Thymus (tissue), 11 donors: ENCODE results near the gene UQCC3. TPM values are rescaled to one million over a fixed set of nuclear protein-coding genes. Genes with fewer than 3 reads are reported as not detected.
A peak's percentile ranks its signal among the peaks of the same experiment; 100 is the strongest.
"Not testable (repeated sequence)": the region's sequence is repeated elsewhere in the genome, so short reads cannot be mapped to it uniquely, and the experiment has no call there.

Experiments used
- DNase-seq, 9 donors: peaks; one replicate each; pipeline ENCODE4 v3.0.0-alpha.2; 2013; ENCODE audit warnings: low spot score in 9 of 9, low read depth in 6 of 9, missing footprints in 1 of 9
- H3K27ac ChIP-seq, 2 donors: one replicate each; pipeline ENCODE4 v1.5.1; 2013; ENCODE audit warnings: control low read depth in 1 of 2, low read depth in 1 of 2, low read length in 1 of 2, mild to moderate bottlenecking in 1 of 2, moderate library complexity in 1 of 2
- H3K27me3 ChIP-seq, 2 donors: one replicate each; pipeline ENCODE4 v1.5.1; 2013; ENCODE audit warnings: low read length in 1 of 2; ENCODE audit not compliant: control insufficient read depth in 2 of 2, insufficient read depth in 1 of 2
- H3K36me3 ChIP-seq, 2 donors: one replicate each; pipeline ENCODE4 v1.5.1; 2013; ENCODE audit warnings: low read length in 1 of 2, mild to moderate bottlenecking in 1 of 2, moderate library complexity in 1 of 2; ENCODE audit not compliant: control insufficient read depth in 2 of 2, insufficient read depth in 2 of 2
- H3K4me1 ChIP-seq, 2 donors: one replicate each; pipeline ENCODE4 v1.5.1; 2013; ENCODE audit warnings: low read length in 2 of 2; ENCODE audit not compliant: control insufficient read depth in 2 of 2, insufficient read depth in 2 of 2
- H3K4me3 ChIP-seq, 2 donors: one replicate each; pipeline ENCODE4 v1.5.1; 2013; ENCODE audit warnings: low read length in 2 of 2, control low read depth in 1 of 2, mild to moderate bottlenecking in 1 of 2
- H3K9me3 ChIP-seq, 2 donors: one replicate each; pipeline ENCODE4 v1.5.1; 2013; ENCODE audit warnings: low read length in 1 of 2, mild to moderate bottlenecking in 1 of 2; ENCODE audit not compliant: control insufficient read depth in 2 of 2, insufficient read depth in 1 of 2
- WGBS: extraction: QIAGEN DNeasy Blood & Tissue Kit; methylation state at CpG from one replicate; pipeline ENCODE4 v1.1.7; 2013; 5-methylcytosine and 5-hydroxymethylcytosine counted together
- polyA plus RNA-seq: library from polyadenylated mRNA; stranded (reverse); fragments of 200-250 nt; gene quantifications from one replicate; pipeline ENCODE4 v1.2.3, GENCODE V29; 2013
- total RNA-seq: library from RNA; stranded (reverse); fragments of 120-200 nt; gene quantifications from one replicate; pipeline ENCODE4 v1.2.4, GENCODE V29; 2013
- donor health status: healthy.

UQCC3 gene
- total and polyA plus RNA-seq, 2 donors: 11.8 to 19.3 TPM

DNA sequence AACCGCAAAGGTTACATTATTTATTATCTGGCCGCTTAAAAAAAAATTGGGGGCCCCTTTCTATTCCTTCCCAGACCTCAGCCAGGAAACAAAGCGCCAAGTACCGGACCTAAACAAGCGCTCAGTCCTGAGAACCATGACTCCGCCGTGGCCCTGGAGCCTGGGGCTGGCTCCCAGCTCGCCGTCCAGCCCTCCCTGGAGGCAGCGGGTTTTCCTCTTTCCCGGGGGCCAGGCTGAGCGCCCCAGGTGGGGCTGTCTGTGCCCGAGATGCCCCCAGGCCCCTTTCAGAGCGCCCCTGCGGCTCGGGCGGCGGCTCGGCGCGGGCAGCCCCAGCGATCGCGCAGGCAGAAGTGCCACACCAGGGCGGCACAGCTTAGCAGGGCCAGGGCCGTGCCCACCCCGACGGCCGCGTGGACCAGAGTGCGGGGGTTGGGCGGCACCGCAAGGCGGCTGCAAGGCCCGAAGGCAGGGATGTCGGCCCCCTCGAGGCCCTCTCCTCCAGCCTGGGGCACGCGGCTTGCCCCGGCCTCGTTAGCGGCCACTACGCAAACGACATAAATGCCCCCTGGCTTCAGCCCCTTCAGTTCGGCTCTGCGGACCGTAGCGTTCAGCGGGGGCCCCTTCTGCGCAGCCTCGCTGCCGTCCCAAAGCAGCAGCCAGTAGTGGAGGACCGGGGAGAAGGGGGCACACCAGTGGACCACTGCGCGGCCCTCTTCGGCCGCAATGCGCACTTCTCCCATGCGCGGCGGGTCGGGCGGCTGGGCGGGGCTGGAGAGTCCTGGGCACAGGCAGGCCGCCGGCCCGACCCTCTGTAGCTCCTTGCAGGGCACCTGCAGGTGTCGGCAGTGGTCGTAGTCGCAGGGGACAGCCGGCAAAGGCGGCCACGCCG, 16.3 kb downstream of the UQCC3 start:
- peaks cover 31% of the 10 kb centered on the region in 2 donors for H3K36me3 ChIP-seq
- no peak overlapping the region for H3K27ac ChIP-seq
- 38% methylated on average over 74 of the region's 74 CpGs for WGBS
- H3K9me3 ChIP-seq: no peaks in the 10 kb centered on the region
- DNase-seq: no peak
- peaks cover 18 to 34% of the 10 kb centered on the region in 2 donors for H3K27me3 ChIP-seq
- H3K4me3 ChIP-seq: no peak overlapping the region
- peaks cover 0 to 4% of the 10 kb centered on the region in 2 donors for H3K4me1 ChIP-seq

DNA sequence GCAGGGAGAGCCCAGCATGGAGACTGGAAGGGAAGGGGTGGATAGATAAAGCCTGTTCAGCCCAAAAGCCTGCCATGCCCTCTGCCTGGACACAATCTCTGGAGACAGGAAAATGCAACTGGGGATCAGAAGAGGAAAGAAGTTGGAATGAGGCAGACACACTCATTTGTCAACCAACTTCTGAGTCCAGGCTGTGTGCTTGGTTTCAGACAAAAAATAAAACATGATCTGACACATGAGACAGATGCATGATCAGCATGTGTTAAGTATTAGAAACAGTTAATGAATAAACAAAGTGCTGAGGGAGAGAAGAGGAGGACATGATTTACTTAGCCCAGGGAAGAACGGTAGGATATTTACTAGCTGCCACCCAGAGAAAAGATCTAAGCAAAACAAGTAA, 17.0 kb downstream of the UQCC3 start:
- H3K4me1 ChIP-seq: peaks cover 0 to 4% of the 10 kb centered on the region in 2 donors
- WGBS: 90% methylated on average over 1 of the region's 1 CpG
- peaks cover 39% of the 10 kb centered on the region in 2 donors for H3K36me3 ChIP-seq
- DNase-seq: no peak
- H3K27me3 ChIP-seq: peaks cover 18 to 34% of the 10 kb centered on the region in 2 donors
- H3K4me3 ChIP-seq: no peak overlapping the region
- no peaks in the 10 kb centered on the region for H3K9me3 ChIP-seq
- H3K27ac ChIP-seq: no peak overlapping the region

DNA sequence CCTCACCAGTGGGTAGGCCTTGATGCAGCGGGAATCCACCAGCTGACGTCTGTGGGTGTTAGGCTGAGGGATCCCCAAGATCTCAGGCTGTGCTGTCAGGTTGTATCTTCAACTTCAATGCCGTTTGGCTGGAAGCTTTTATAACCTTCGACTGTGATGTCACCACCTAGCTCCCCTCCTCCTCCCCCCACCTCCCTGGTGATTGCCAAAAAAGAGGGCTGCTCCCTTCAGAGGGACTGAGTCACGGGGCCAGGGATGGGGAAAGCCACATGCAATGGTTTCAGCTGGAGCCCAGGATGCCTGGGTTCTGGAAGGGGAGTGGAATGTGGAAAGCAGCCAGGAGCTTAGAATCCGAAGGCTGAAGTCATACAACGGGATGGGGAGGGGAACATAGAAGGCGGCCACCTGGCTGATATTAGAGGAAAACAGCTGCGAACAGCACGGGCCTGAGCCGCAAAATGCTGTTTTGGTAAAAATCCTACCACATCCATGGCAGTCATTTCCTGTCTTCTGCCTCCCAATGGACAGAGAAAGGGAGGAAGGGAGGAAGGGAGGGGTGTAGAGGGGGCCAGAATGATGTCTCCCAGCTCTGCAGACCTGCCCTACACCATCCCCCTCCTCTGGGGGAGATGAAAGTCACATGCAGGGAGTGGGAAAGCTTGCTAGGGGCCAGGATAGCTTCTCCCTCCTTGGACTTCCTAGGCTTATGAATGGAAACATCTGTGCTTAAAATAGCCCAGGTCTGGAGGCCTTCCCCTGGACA, 18.1 kb downstream of the UQCC3 start, which contains the start of gene LRRN4CL:
LRRN4CL (minus strand) TSS at position 110 of the 763 bp plus-strand sequence. CDS start 1,022 bp downstream, outside the sequence.
- Histone ChIP-seq H3K36me3 (peaks cover 40 to 44% of the 10 kb centered on the region in 2 donors), H3K4me1 (peaks cover 0 to 4% of the 10 kb centered on the region in 2 donors), H3K9me3 (no peaks in the 10 kb centered on the region), H3K27me3 (peaks cover 18 to 34% of the 10 kb centered on the region in 2 donors), H3K27ac (no peak within 1 kb of the TSS), H3K4me3 (no peak within 1 kb of the TSS)
- DNase-seq: no peak
- WGBS: 95% methylated on average over 11 of the region's 11 CpGs

DNA sequence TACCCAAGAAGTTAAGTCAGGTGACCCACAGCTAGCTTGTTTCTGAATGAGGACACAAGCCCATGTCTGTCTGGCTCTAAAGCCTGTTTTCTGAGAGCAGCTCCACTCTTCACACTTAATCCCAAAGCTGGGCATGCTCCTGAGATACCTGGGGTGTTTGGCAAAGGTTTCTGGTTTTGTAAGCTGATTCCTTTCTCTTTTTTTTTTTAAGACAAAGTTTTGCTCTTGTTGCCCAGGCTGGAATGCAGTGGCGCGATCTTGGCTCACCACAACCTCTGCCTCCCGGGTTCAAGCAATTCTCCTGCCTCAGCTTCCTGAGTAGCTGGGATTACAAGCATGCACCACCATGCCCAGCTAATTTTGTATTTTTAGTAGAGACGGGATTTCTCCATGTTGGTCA, 22.2 kb downstream of the UQCC3 start:
- H3K27ac ChIP-seq, H3K4me3 ChIP-seq, H3K4me1 ChIP-seq, DNase-seq, H3K9me3 ChIP-seq: not testable (repeated sequence)
- H3K36me3 ChIP-seq: peaks cover 40 to 44% of the 10 kb centered on the region in 2 donors
- peaks cover 3 to 12% of the 10 kb centered on the region in 2 donors for H3K27me3 ChIP-seq
- 75% methylated on average over 4 of the region's 4 CpGs for WGBS

DNA sequence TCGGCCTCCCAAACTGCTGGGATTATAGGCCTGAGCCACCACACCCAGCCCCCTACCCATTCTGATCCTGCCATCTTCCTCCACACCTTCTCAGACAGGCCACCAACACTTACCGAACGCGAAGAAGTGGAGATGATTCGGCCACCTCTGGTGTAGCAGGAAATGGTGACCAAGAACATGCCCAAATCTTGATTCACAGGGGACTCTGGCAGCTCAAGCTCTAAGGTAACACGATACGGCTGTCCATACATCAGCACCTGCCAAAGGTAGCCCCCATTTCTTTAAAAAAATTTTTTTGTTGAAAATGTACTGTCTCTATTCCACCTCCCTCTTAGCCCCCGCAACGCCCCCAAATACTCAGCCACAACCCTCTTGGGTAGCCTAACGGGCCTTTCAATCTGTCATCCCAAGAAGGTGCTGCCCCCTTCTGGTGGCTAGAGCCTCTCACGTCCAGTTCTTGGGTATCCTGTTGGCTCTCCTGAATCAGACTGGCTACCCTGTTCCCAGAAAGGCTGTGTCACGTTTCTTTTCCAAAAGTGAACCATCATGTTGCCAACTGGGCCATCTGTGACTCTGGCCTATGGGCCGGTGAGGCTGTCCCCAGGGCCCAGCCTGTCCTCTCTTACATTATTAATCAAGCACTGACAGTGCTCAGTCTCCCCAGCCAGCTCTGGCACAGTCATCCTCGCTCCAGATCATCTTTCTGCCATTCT, 23.1 kb downstream of the UQCC3 start:
- no peak overlapping the region for H3K4me3 ChIP-seq
- H3K4me1 ChIP-seq: no peaks in the 10 kb centered on the region
- 71% methylated on average over 14 of the region's 14 CpGs for WGBS
- H3K36me3 ChIP-seq: peaks cover 38 to 43% of the 10 kb centered on the region in 2 donors
- no peak overlapping the region for H3K27ac ChIP-seq
- peaks cover 0 to 2% of the 10 kb centered on the region in 2 donors for H3K27me3 ChIP-seq
- no peaks in the 10 kb centered on the region for H3K9me3 ChIP-seq
- DNase-seq: peak in 7 of 9 donors; percentile 41 to 85 (median 73)

DNA sequence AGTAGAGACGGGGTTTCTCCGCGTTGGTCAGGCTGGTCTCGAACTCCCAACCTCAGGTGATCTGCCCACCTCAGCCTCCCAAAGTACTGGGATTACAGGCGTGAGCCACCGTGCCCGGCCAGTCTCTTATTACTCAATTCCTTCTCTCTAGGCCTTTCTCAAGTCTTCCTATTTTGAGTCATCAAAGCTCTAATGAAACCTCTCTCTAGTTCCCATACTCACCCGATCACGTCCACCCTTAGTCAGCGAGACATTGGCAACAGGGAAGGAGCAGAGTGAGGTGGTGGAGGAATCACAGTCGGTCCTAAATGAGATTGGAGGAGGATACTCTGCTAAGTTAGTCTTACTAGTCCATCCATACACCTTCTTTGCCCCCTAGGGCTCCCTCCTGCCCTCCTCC, 30.8 kb downstream of the UQCC3 start:
- WGBS: 94% methylated on average over 11 of the region's 11 CpGs
- H3K27me3 ChIP-seq: no peaks in the 10 kb centered on the region
- no peak for DNase-seq
- H3K27ac ChIP-seq: no peak overlapping the region
- no peaks in the 10 kb centered on the region for H3K9me3 ChIP-seq
- peaks cover 9 to 12% of the 10 kb centered on the region in 2 donors for H3K36me3 ChIP-seq
- no peak overlapping the region for H3K4me3 ChIP-seq
- H3K4me1 ChIP-seq: peaks cover 7 to 20% of the 10 kb centered on the region in 2 donors

DNA sequence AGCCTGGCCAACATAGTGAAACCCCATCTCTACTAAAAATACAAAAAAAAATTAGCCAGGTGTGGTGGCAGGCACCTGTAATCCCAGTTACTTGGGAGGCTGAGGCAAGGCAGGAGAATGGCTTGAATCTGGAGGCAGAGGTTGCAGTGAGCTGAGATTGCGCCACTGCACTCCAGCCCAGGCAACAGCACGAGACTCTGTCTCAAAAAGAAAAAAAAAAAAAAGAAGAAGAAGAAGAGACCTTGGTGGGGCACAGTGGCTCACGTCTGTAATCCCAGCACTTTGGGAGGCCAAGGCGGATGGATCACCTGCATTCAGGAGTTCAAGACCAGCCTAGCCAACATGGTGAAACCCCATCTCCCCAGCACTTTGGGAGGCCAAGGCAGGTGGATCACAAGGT, 32.4 kb downstream of the UQCC3 start:
- Histone ChIP-seq H3K36me3 (peaks cover 9 to 12% of the 10 kb centered on the region in 2 donors), H3K4me1 (peaks cover 18 to 36% of the 10 kb centered on the region in 2 donors)
- H3K27me3 ChIP-seq, H3K9me3 ChIP-seq, H3K4me3 ChIP-seq, DNase-seq, H3K27ac ChIP-seq: not testable (repeated sequence)
- 97% methylated on average over 4 of the region's 4 CpGs for WGBS

DNA sequence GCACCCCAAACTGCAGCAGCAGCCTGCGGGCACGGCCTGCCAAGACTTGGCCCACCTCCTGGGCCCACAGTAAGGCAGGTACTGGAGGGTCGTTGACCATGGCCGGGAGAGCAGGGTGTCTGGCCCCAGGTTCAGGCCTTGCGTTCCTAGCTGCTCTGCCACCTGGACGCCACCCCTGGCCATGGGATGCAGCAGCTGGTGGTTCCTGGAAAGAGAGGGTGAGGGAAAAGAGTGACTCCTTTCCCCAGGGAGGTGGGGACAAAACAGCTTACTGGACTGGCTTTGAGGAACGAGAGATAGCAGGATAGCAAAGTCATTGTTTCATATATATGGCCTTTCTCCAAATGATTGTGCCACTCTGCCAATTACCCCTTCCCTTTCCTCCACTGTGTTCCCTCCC, 33.9 kb downstream of the UQCC3 start:
- Histone ChIP-seq H3K9me3 (no peaks in the 10 kb centered on the region), H3K36me3 (peaks cover 9 to 17% of the 10 kb centered on the region in 2 donors), H3K4me1 (peaks cover 22 to 48% of the 10 kb centered on the region in 2 donors), H3K4me3 (peak overlapping the region; percentile 64 to 75), H3K27me3 (no peaks in the 10 kb centered on the region), H3K27ac (peak overlapping the region in 1 of 2 donors; percentile 76)
- WGBS: 78% methylated on average over 7 of the region's 7 CpGs
- DNase-seq: no peak
